ENCODE measurements around the gene OPN4. TPM values are rescaled to one million over a fixed set of nuclear protein-coding genes. Genes with fewer than 3 reads are reported as not detected.

OPN4 gene
- total RNA-seq, 1 donor from 2014 or later, result not detected

DNA sequence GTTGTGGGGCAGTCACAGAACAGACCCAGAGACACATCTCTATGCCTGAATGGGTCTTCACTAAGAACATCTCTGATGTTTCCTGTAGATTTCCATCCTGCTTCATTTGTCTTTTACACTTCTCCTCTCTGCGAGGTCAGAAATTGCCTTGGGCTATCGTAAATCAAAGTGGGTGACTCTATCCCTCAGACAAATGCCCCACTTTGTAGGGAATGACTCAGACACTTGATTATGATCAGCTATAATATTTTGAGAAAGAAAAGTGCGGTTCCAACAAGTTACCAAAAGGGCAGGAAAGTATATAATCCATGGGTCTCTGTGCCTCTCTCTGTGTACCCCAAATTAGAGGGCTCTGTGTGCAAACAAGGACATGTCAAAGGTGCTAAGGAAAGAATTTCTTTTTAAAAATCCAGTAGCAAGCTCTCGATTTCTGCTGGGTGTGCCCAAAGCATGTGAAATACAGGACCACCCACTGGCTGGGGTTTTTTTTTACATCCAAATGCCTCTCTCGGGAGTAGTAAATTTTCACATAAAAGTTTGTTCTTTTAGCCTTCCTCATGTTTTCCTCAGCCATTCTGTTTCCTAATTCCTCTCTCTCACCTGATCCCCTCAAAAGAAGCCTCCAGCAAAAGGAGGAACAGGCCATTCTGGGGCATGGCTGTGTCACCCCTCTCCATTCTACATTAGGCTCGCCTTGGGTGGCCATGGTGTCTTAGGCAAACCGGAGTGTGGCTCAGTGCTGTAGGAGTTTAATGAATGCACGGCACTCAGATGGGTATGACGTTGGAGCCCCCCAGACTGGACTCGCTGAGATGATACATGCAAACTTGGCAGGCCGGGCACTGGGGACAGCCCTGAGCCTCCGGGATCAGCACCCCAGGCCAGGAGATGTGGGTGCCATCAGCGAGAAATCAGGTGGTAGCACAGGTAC is 6.3 kb upstream of the OPN4 start:
- TF ChIP-seq, protein P1, sequence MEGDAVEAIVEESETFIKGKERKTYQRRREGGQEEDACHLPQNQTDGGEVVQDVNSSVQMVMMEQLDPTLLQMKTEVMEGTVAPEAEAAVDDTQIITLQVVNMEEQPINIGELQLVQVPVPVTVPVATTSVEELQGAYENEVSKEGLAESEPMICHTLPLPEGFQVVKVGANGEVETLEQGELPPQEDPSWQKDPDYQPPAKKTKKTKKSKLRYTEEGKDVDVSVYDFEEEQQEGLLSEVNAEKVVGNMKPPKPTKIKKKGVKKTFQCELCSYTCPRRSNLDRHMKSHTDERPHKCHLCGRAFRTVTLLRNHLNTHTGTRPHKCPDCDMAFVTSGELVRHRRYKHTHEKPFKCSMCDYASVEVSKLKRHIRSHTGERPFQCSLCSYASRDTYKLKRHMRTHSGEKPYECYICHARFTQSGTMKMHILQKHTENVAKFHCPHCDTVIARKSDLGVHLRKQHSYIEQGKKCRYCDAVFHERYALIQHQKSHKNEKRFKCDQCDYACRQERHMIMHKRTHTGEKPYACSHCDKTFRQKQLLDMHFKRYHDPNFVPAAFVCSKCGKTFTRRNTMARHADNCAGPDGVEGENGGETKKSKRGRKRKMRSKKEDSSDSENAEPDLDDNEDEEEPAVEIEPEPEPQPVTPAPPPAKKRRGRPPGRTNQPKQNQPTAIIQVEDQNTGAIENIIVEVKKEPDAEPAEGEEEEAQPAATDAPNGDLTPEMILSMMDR (IDR thresholded peaks at IDR 0.05; ENCODE audit: unreplicated experiment), result no peak
- peak in 1 of 2 experiments; percentile 34 for DNase-seq (ENCODE audit: low spot score in 2 of 2, unreplicated experiment in 2 of 2)
- H3K4me1 Mint-ChIP-seq, result peaks cover 33% of the 10 kb centered on the region
- no peaks in the 10 kb centered on the region for H3K9me3 Mint-ChIP-seq
- H3K36me3 Mint-ChIP-seq, result no peaks in the 10 kb centered on the region
- H3K4me3 Mint-ChIP-seq, result no peak overlapping the region
- H3K27me3 Mint-ChIP-seq (ENCODE audit: low read depth), result peaks cover 61% of the 10 kb centered on the region
- no peak overlapping the region for H3K27ac Mint-ChIP-seq

DNA sequence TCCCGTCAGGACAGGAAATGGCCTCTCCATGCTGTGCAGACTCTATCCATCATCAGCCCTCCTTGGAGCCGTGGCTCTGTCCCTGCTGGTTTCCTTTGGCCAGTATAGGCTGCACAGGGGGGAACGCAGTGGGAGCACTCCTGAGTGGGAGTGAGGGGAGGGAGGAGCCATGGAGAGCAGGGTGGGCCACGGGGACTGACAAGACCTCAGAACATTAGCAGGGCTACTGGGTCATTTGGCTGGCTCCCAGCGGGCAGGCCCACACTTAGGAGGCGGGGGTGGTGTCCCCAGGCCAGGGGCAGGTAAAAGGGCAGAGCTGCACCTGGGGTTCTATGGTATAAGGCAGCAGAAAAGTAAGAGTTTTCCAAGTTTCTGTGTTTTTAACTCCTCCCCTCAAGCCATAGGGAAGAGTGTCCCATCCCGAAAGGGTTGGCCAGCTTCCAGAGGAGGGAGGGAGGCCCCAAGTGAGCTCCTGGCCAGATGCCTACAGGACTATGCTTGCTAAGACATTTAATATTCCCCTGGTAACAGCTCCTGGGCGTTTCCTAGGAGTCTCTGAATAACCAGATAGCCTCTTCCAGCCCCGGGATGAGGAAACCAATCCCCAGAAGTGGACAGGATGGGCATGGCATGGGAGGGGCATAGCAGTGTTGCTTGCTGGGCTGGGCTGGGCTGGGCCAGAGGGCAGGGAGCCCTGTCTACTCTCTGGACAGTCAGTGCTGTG is 5.5 kb upstream of the OPN4 start:
- Mint-ChIP-seq H3K27me3 (ENCODE audit: low read depth) (peaks cover 53% of the 10 kb centered on the region), H3K36me3 (no peaks in the 10 kb centered on the region), H3K27ac (no peak overlapping the region), H3K9me3 (no peaks in the 10 kb centered on the region), H3K4me3 (no peak overlapping the region), H3K4me1 (peaks cover 30% of the 10 kb centered on the region)
- TF ChIP-seq, protein P1 (IDR thresholded peaks at IDR 0.05; ENCODE audit: unreplicated experiment), result no peak
- DNase-seq (ENCODE audit: low spot score in 2 of 2, unreplicated experiment in 2 of 2), result peak in 1 of 2 experiments; percentile 37

DNA sequence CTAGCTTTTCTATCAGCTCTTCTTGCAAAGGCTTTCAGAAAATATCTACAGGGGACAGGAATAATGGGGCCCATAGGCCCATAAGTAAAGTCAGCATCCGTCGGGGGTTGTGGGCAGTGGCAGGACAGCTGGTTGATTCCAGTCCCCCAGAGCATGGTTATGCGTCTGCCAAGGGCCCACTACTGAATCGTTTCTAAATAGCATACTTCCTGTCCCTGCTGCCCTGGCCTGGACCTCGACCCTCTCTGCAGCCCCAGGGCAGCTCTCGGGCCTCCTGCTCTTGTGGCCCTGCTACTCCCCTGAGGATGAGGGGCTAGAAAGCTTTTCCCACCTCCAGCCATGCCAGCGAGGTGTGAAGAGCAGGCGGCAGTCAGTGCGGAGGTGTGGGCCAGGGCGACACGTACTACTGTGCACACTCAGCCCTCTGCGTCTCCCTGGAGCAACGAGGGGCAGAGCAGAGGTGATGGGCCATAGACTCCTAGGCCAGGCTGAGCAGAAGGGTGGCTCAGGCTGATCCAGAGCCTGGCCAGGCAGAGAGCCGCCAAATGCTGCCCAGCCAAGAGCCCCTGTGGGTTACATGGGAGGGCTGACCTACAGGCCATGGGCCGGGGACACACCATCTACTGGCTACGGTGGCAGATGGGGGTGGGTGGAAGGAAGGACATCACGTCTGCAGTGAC is 4.7 kb upstream of the OPN4 start:
- no peaks in the 10 kb centered on the region for H3K36me3 Mint-ChIP-seq
- H3K27ac Mint-ChIP-seq, result no peak overlapping the region
- H3K4me1 Mint-ChIP-seq, result peaks cover 28% of the 10 kb centered on the region
- peaks cover 45% of the 10 kb centered on the region for H3K27me3 Mint-ChIP-seq (ENCODE audit: low read depth)
- TF ChIP-seq, protein P1 (IDR thresholded peaks at IDR 0.05; ENCODE audit: unreplicated experiment), result no peak
- no peaks in the 10 kb centered on the region for H3K9me3 Mint-ChIP-seq
- no peak overlapping the region for H3K4me3 Mint-ChIP-seq
- DNase-seq (ENCODE audit: low spot score in 2 of 2, unreplicated experiment in 2 of 2), result peak in 1 of 2 experiments; percentile 29

DNA sequence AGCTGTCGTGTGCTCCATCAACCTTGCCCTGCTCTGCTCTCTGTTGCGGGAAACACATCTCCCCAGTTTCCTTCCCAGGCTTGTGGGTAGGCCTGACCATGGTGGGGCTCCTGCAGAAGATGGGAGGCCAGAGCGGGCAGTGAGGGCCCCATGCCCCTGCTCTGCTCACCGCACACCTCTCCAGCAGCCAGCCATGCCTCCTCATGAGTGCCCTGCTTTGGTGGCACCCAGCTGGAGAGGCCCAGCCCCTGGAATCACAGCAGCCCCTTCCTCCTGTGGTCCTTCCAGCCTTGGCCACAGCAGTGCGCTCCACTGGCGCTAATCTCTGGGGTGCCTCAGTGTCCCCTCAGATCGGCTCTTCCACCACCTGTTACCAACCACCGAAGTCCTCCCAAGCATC is 4.2 kb upstream of the OPN4 start:
- Mint-ChIP-seq H3K27ac (no peak overlapping the region), H3K4me3 (no peak overlapping the region), H3K36me3 (no peaks in the 10 kb centered on the region), H3K9me3 (no peaks in the 10 kb centered on the region), H3K4me1 (peaks cover 28% of the 10 kb centered on the region), H3K27me3 (ENCODE audit: low read depth) (peaks cover 44% of the 10 kb centered on the region)
- DNase-seq (ENCODE audit: low spot score in 2 of 2, unreplicated experiment in 2 of 2), result no peak
- TF ChIP-seq, protein P1 (IDR thresholded peaks at IDR 0.05; ENCODE audit: unreplicated experiment), result no peak

DNA sequence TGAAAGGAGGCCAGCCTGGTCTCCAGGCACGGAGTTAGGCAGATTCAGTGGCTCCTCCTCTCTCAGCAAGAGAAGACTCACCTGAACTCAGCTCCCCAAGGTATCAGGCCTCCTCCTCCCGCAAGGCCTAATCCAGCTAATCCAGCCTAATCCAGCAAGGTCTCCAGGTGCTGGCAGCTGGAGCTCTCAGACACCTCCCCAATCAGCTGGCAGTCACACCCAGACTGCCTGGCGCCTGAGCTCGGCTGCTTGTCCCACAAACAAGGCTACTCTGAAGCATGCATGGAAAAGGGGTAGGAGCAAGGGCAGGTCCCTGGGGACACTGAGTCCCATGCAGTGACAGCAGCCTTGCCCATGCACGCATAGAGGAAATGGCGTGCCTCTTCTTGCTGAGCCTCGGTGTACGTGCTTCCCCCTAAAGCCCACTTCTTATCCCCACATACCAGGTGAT is 3.3 kb upstream of the OPN4 start:
- no peak overlapping the region for H3K4me3 Mint-ChIP-seq
- DNase-seq (ENCODE audit: low spot score in 2 of 2, unreplicated experiment in 2 of 2), result no peak
- H3K27ac Mint-ChIP-seq, result no peak overlapping the region
- TF ChIP-seq, protein P1 (IDR thresholded peaks at IDR 0.05; ENCODE audit: unreplicated experiment), result no peak
- H3K4me1 Mint-ChIP-seq, result peaks cover 28% of the 10 kb centered on the region
- H3K9me3 Mint-ChIP-seq, result no peaks in the 10 kb centered on the region
- peaks cover 47% of the 10 kb centered on the region for H3K27me3 Mint-ChIP-seq (ENCODE audit: low read depth)
- no peaks in the 10 kb centered on the region for H3K36me3 Mint-ChIP-seq
